ENCODE data around the gene TTC19. TPM values are rescaled to one million over a fixed set of nuclear protein-coding genes. Genes with fewer than 3 reads are reported as not detected.

TTC19 gene
- total RNA-seq, 1 donor from 2014 or later, result 35.9 TPM

- peaks cover 6% of the 10 kb centered on the region for H3K27me3 Mint-ChIP-seq (ENCODE audit: unreplicated experiment)
- no peak overlapping the region for H3K27ac Mint-ChIP-seq (ENCODE audit: unreplicated experiment)
- H3K9me3 Mint-ChIP-seq (ENCODE audit: unreplicated experiment), result peaks cover 9% of the 10 kb centered on the region
- peak overlapping the region; percentile 96 for H3K4me3 Mint-ChIP-seq (ENCODE audit: unreplicated experiment)
- DNase-seq, result no peak
- peaks cover 13% of the 10 kb centered on the region for H3K36me3 Mint-ChIP-seq (ENCODE audit: unreplicated experiment)
- TF ChIP-seq, protein P1, sequence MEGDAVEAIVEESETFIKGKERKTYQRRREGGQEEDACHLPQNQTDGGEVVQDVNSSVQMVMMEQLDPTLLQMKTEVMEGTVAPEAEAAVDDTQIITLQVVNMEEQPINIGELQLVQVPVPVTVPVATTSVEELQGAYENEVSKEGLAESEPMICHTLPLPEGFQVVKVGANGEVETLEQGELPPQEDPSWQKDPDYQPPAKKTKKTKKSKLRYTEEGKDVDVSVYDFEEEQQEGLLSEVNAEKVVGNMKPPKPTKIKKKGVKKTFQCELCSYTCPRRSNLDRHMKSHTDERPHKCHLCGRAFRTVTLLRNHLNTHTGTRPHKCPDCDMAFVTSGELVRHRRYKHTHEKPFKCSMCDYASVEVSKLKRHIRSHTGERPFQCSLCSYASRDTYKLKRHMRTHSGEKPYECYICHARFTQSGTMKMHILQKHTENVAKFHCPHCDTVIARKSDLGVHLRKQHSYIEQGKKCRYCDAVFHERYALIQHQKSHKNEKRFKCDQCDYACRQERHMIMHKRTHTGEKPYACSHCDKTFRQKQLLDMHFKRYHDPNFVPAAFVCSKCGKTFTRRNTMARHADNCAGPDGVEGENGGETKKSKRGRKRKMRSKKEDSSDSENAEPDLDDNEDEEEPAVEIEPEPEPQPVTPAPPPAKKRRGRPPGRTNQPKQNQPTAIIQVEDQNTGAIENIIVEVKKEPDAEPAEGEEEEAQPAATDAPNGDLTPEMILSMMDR (IDR thresholded peaks at IDR 0.05; ENCODE audit: partially characterized antibody, unreplicated experiment), result no peak
- H3K4me1 Mint-ChIP-seq (ENCODE audit: low read depth, unreplicated experiment), result peaks cover 10% of the 10 kb centered on the region
Measured at GRCh38 chr17:16001226-16001897, 1.7 kb downstream of the TTC19 start.

DNA sequence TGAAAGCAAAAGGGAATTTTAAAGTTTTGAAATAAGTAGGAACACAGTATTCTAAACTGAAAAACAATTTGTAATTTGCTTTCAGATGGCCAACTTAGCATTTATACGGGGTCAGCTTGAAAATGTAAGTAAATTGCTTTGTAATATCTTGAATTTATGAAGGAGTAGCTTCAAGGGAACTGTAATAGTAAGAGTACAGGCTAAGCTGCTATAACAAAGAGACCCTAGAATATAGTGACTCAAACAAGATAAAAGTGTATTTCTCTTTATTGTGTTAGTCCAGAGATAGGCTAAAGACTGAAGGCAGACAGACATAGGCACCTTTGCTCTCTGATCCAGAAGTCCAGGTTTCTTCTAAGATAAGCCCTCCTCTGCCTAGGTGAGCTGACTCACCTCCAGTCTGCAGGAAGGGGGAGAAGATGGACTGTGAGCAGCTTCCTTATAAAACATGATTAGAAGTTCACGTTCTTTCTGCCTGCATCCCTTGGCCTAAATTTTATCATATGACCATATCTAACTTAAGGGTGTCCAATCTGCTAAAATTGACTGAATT, 3.2 kb downstream of the TTC19 start:
- TF ChIP-seq, protein P1 (IDR thresholded peaks at IDR 0.05; ENCODE audit: partially characterized antibody, unreplicated experiment), result no peak
- Mint-ChIP-seq H3K9me3 (ENCODE audit: unreplicated experiment) (peaks cover 9% of the 10 kb centered on the region), H3K4me3 (ENCODE audit: unreplicated experiment) (no peak overlapping the region), H3K4me1 (ENCODE audit: low read depth, unreplicated experiment) (peaks cover 10% of the 10 kb centered on the region), H3K27ac (ENCODE audit: unreplicated experiment) (no peak overlapping the region), H3K36me3 (ENCODE audit: unreplicated experiment) (peaks cover 15% of the 10 kb centered on the region), H3K27me3 (ENCODE audit: unreplicated experiment) (peaks cover 6% of the 10 kb centered on the region)
- DNase-seq, result no peak

GRCh38 chr17:16003841-16004240, 4.2 kb downstream of the TTC19 start:
- Mint-ChIP-seq H3K36me3 (ENCODE audit: unreplicated experiment) (peaks cover 15% of the 10 kb centered on the region), H3K4me1 (ENCODE audit: low read depth, unreplicated experiment) (peaks cover 10% of the 10 kb centered on the region), H3K27me3 (ENCODE audit: unreplicated experiment) (peaks cover 6% of the 10 kb centered on the region), H3K4me3 (ENCODE audit: unreplicated experiment) (no peak overlapping the region), H3K9me3 (ENCODE audit: unreplicated experiment) (peaks cover 9% of the 10 kb centered on the region), H3K27ac (ENCODE audit: unreplicated experiment) (no peak overlapping the region)
- no peak for DNase-seq
- TF ChIP-seq, protein P1 (IDR thresholded peaks at IDR 0.05; ENCODE audit: partially characterized antibody, unreplicated experiment), result no peak

- Mint-ChIP-seq H3K4me3 (ENCODE audit: unreplicated experiment) (no peak overlapping the region), H3K4me1 (ENCODE audit: low read depth, unreplicated experiment) (peaks cover 7% of the 10 kb centered on the region), H3K27ac (ENCODE audit: unreplicated experiment) (no peak overlapping the region), H3K27me3 (ENCODE audit: unreplicated experiment) (peaks cover 2% of the 10 kb centered on the region), H3K9me3 (ENCODE audit: unreplicated experiment) (peaks cover 2% of the 10 kb centered on the region), H3K36me3 (ENCODE audit: unreplicated experiment) (peaks cover 15% of the 10 kb centered on the region)
- no peak for DNase-seq
- TF ChIP-seq, protein P1 (IDR thresholded peaks at IDR 0.05; ENCODE audit: partially characterized antibody, unreplicated experiment), result no peak
Measured at GRCh38 chr17:16005636-16006035, 6.0 kb downstream of the TTC19 start.

- Mint-ChIP-seq H3K27me3 (ENCODE audit: unreplicated experiment) (peaks cover 2% of the 10 kb centered on the region), H3K9me3 (ENCODE audit: unreplicated experiment) (no peaks in the 10 kb centered on the region), H3K4me3 (ENCODE audit: unreplicated experiment) (no peak overlapping the region), H3K27ac (ENCODE audit: unreplicated experiment) (no peak overlapping the region), H3K36me3 (ENCODE audit: unreplicated experiment) (peaks cover 4% of the 10 kb centered on the region), H3K4me1 (ENCODE audit: low read depth, unreplicated experiment) (no peaks in the 10 kb centered on the region)
- no peak for DNase-seq
- TF ChIP-seq, protein P1 (IDR thresholded peaks at IDR 0.05; ENCODE audit: partially characterized antibody, unreplicated experiment), result no peak
Measured at GRCh38 chr17:16007439-16007838, 7.8 kb downstream of the TTC19 start.

All from glutamatergic neuron (in vitro differentiated cells).